Measurements from ENCODE around the gene ADAM8.
"Not testable (repeated sequence)": the region's sequence is repeated elsewhere in the genome, so short reads cannot be mapped to it uniquely, and the experiment has no call there.

The ADAM8 gene

GRCh38 chr10:133266056-133266795, 10.4 kb downstream of the ADAM8 start:
- DNase-seq: no peak

DNA sequence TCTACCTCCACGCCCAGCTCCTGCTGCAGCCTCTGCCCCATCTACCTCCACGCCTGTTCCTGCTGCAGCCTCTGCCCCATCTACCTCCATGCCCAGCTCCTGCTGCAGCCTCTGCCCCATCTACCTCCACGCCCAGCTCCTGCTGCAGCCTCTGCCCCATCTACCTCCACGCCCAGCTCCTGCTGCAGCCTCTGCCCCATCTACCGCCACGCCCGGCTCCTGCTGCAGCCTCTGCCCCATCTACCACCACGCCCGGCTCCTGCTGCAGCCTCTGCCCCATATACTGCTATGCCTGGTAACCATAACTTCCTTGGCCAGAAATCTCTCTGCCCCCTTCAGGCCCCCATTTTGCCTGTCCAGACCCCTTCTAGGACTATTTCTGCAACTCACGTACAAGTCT, 11.6 kb downstream of the ADAM8 start:
- DNase-seq: not testable (repeated sequence)

DNA sequence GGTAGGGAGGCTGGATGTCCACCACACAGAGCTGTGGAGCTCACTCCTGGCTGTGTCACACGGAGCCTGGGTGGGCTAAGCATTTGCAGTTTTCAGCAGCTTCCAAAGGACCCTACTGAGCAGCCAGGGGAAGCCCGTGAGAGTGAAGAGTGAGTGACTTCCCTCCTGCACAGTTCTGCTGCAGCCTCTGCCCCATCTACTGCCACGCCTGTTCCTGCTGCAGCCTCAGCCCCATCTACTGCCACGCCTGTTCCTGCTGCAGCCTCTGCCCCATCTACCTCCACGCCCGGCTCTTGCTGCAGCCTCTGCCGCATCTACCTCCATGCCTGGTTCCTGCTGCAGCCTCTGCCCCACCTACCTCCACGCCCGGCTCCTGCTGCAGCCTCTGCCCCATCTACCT, 12.2 kb downstream of the ADAM8 start:
- no peak for DNase-seq

GRCh38 chr10:133263674-133264073, 13.0 kb downstream of the ADAM8 start:
- DNase-seq: no peak

DNA sequence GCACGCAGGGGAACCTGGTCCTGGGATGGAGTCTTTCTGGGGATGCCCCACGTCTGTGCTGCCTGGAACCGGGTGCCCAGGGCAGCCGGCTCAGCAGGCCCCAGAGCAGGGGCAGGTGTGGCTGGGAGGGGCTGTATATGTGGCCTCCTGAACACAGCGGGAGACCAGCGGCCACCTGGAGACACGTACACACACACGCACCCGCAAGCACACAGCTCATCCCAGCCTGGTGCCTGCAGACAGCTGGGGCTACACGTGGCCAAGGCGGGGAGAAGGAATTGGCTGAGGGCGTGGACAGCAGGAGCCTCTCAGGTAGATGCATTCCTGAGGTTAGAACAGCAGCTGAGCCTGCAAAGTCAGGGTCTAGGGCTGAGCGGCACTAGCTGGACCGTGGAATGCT, 14.0 kb downstream of the ADAM8 start:
- DNase-seq: no peak

GRCh38 chr10:133261726-133262325, 14.8 kb downstream of the ADAM8 start:
- peak; percentile 72 for DNase-seq

DNA sequence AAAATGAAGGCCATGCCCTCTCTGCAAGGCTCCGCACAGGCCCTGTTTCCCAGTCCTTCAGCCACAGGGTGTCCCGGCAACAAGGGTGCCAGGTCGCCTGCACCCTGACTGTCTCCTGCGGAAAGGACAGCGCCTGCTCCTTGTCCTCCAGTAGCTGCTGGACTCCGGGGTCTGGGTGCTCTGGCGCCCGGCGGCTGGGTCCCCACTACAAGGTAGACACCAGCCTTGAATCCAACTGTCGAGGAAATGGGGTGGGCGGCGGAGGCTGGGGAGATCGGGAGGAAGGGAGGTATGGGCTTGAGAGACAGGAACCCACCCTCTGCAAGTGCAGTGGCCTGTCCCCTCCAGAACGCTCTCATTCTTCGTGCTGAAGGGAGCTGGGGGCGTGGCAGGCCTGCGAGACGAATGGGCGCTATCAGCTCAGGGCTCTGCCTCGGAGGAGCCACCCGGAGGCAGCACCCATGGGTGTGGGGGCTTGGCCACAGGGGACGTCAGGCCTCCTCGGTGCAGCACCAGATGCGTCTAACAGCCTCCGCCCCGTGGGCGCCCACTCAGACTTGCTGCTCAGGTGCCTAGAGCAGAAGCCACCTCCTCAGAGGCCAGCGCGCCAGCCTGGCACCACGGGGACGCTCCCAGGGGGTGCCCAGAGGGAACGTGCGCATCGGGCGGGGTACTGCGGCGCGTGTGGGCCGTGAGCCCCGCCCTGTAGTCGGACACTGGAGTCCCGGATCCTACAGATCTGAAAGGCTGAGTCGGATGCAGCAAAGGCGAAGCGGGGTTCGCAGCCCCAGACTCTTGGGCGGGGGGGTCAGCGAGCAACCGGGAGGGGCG, 15.6 kb downstream of the ADAM8 start:
- DNase-seq: no peak

DNA sequence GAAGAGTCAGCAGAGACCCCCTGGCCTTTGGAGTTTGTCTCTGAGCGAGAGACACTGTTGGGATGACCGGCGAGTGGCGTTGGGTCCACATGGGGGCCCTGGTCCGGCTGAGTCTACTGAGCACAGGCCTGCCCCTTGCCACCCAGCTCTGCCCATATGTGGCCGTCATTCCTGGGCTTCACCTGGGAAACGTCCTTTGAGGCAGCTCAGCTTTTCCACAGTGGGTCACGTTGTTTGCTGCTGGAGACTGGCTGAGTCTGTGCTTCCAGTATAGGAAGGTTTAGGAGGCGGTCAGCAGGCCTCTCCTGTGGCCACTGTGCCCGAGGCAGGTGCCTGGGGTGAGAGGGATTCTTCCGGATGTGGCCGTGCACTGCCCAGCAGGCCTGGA, 17.1 kb downstream of the ADAM8 start:
- DNase-seq: no peak

DNA sequence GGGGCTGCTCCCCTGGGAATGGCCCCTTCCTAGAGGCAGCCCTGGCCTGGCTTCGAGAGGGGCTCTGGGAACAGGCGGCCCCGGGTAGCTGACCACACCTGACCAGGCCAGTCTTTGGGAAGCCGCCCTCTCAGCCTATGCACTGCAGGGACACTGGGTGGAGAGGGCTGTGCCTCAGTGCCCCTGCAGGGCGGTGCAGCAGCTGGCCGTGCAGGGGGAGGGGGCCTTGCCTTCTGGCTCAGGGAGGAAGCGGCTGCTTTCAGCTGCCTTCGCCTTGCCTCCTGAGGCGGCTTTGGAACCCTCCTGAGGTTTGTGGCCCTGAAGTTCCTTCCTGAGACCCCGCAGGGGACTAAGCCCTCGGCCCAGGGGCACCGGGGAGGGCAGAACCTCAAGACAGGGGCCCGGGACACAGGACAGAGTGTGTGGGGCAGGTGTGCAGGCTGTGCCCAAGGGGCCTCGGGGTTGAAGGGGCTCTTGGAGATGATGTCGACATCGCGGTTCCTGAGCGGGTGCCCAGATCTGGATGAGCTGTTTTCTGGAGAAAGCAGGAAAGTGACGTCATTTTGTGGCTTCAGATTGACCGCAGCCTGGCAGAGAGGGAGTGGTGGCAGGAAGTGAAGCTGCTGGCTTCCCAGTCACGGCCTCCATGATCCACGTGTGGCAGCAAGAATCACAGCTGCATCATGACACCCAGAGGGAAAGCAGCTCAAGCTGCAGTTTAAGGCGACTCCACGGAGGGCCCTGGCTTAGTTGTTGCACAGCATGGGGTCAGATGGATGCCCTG, 17.7 kb downstream of the ADAM8 start:
- DNase-seq: peak; percentile 97

DNA sequence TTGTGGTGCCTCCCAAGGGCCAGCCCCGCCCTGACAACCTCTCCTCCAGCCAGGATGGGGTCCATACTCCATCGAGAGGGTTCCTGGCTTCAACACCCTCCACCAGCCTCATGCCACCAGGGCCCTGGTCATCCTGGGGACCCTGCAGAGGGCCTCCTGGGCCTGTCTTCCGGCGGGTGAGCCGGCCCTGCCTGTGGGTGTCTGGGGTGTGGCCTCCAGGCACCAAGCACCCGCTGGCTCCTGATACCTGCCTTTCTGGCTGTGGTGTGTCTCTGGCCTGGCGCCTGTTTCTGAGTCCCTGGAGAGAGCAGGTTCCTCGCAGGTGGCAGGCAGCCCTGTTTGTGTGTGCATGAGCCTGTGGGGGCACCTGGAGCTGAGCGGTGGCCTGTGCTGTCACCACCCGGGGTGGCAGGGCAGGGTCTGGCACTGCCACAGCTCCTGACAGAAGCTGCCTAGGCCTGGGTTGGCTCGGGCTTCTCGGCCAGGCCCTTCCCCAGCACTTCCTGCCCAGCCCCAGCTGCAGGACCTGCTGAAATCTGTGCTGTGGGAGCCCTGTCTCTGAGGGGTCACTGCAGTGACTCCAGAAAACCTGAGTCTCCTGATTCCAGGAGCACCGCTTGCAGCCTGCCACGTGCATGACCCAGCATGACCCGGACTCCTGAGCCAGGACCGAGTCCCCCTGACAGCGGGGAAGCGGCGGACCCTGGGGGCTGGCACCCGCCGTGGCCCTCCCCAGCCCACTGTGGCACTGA, 18.4 kb downstream of the ADAM8 start:
- no peak for DNase-seq

DNA sequence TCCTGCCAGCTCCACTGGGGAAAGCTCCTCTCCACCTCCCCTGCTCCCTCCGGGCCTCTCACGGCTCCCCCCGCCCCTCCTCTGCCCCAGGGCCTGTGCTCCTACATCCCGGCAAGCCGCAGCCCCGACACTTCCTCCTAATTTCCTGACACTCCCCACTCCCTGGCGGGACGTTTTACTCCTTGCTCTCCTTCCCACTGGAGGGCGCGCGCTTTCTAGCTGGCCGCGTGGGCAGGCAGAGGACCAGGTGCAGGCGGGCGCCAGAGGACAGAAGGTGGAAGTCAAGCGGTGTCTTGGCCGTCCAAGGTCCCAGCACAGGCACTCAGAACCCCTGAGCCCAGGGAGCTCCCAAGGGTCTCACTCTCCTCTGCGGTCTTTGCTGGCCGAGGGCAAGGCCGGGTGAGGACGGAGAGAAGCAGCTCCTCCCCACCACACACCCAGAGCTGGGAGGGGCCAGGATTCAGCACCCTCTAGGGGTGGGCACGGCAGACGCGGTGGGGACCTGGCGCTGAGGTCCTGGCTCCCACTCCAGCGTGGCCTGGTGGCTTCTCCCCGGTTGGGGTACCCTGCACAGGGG, 19.1 kb downstream of the ADAM8 start:
- DNase-seq: peak; percentile 20

- DNase-seq: no peak
Measured at GRCh38 chr10:133255323-133255722, 21.3 kb downstream of the ADAM8 start.

GRCh38 chr10:133254421-133255120, 22.1 kb downstream of the ADAM8 start:
- DNase-seq: no peak

- DNase-seq: no peak
Measured at GRCh38 chr10:133253361-133253955, 23.2 kb downstream of the ADAM8 start.

- no peak for DNase-seq
Measured at GRCh38 chr10:133252223-133252552, 24.5 kb downstream of the ADAM8 start.

- DNase-seq: no peak
Measured at GRCh38 chr10:133251388-133252222, 25.1 kb downstream of the ADAM8 start.

GRCh38 chr10:133249975-133250754, 26.5 kb downstream of the ADAM8 start:
- DNase-seq: no peak

GRCh38 chr10:133249094-133249780, 27.4 kb downstream of the ADAM8 start:
- no peak for DNase-seq

DNA sequence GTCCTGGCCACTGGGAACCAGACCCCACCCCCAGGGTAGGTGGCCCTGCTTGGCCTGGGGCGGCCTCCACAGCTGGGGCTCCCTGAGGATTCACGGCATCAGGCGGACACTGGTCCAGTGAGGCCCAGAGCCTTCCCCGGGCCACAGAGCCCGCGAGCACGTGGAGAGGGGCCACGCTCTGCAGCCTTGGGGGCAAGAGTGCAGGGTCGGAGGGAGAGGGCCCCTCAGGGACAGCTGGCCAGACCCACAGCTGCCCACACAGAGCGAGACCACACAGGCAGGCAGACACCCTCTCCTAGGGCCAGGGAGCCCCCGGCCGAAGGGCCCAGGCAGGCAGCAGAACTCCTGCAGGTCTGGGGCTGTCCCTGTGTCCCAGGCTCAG, 28.3 kb downstream of the ADAM8 start:
- DNase-seq: no peak

Measured in fibroblast of upper back skin (primary cell).